GM18951 (cell line): ENCODE measurements around the gene KCNMA1.

ENCODE experiments used
- POLR2A ChIP-seq: IDR thresholded peaks from 4 replicates; pipeline ENCODE4 v1.6.1; 2011; ENCODE audit warnings: mild to moderate bottlenecking; ENCODE audit not compliant: insufficient read length, insufficient read depth; ENCODE audit errors: extremely low read depth
- in situ Hi-C: fragments of 300-500 bp; cut with MboI; formaldehyde crosslinking; loops from one replicate; pipeline ENCODE4 v1.12.0; 2022; ENCODE audit warnings: low sequenced_read_pairs, mixed read lengths, inconsistent platforms; ENCODE audit not compliant: unreplicated experiment

The KCNMA1 gene

GRCh38 chr10:77036993-77037734 is 600.4 kb downstream of the KCNMA1 start:
- in situ Hi-C loops: no loop called here
- no peak for TF ChIP-seq POLR2A

DNA sequence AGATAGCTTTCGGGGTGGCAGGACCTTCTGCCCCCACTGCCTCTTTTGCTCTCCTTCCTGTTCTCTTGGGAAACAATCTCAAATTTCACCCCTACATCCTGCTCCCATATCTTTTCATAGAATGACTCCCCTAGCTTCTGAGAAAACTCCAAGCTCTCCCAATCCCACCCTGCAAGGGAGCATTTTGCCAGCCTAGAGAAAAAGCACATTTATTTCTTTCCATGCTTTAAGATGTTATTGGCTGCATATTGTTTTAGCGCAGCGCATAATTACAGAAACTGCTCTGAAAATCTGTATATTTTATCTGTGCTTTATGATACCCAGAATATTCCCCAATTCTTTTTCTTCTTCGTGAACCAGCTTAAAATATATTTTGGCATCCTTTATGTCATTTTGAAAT is 601.3 kb downstream of the KCNMA1 start:
- no peak for TF ChIP-seq POLR2A
- in situ Hi-C loops: no loop called here

DNA sequence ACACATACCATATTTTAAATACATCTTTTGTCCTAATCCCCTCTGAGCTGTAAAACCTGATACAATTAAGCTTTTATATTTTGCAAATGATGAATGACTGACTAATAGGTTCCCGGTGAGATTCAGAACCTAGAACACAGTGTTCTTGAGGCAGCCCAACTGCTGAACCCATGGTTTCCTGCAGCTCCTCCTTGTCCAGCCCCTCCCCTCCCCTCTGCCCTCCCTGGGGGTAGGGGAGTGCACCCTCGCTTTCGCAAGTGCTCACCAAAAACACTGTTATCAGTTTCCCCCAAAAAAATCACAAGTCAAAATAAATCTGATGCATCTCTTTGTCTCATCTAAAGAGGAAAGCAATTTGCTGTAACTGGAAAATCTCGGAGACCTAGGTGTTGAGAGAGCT is 602.8 kb downstream of the KCNMA1 start:
- no peak for TF ChIP-seq POLR2A

GRCh38 chr10:77034240-77034639 is 603.4 kb downstream of the KCNMA1 start:
- no peak for TF ChIP-seq POLR2A
- in situ Hi-C loops: no loop called here

More for the DNA sequence above, 602.8 kb downstream of the KCNMA1 start:
- in situ Hi-C loops: no loop called here

GRCh38 chr10:77032188-77032570 is 605.4 kb downstream of the KCNMA1 start:
- TF ChIP-seq POLR2A: no peak
- in situ Hi-C loops: no loop called here

- no peak for TF ChIP-seq POLR2A
- in situ Hi-C loops: no loop called here
These were observed 605.9 kb downstream of the KCNMA1 start for GRCh38 chr10:77031531-77032187.

- TF ChIP-seq POLR2A: no peak
- in situ Hi-C loops: no loop called here
These were observed 606.6 kb downstream of the KCNMA1 start for GRCh38 chr10:77030974-77031373.

DNA sequence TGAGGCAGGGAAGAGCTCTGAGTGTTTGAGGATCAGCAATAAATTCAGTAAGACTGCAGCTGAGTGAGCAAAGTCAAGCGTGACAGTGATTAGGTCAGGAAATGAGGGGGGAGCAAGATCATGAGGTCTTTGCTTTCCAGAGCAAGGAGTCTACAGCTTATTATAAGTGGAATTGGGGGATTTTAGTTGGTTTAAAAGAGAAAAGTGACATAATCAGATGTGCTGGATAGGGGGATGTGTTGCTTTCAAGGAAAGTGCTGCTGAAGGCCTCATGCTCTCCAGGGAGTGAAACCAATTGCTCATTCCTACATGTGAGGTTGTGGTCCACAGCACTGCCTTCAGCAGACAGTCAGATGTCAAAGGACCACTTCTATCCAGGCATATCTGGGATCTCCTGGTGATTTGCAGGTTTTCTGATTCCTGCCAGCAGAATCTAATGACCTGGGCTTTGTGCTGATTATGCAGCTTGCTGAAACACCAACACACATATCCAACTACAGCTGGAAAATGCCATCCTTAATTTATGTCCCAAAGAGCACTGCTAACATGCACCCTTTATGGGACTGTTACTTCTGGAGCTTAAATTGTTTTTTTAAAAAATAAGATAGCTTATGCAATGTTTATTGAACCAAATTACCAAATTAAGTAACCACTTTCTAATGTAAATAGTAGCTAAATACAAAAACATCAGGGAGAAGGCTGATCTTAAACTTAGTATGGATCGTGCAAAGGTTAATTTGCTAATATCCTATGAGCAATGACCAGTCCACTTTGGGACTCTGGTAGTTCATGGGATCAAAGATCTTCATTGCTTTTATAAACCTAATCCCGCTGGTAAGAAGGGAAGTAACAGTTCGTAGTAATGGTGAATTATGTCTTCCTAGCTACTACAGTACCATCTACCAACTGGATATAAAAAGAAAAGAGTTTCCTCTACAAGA is 607.6 kb downstream of the KCNMA1 start:
- in situ Hi-C loops: no loop called here
- no peak for TF ChIP-seq POLR2A

DNA sequence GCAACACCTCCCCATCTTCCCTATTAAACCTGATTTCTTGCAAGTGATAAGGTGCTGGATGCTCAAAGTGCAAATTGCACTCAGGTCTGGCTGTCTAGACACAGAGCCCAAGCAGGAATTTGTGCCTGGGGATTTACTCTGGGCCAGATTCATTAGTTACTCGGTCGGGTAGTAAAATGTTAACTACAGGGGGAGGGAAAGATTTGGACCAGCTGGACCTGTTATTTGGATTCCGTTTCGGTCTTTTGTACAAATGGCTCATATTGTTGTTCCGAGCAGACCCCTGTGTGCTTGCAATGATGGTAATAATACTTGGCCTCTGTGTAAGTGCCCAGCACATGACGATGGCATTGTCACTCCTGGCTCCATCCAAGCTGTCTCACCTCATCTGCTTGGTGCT is 609.6 kb downstream of the KCNMA1 start:
- in situ Hi-C loops: no loop called here
- TF ChIP-seq POLR2A: no peak

- in situ Hi-C loops: no loop called here
- no peak for TF ChIP-seq POLR2A
These were observed 610.0 kb downstream of the KCNMA1 start for GRCh38 chr10:77027576-77027975.

GRCh38 chr10:77027141-77027540 is 610.5 kb downstream of the KCNMA1 start:
- in situ Hi-C loops: no loop called here
- no peak for TF ChIP-seq POLR2A

DNA sequence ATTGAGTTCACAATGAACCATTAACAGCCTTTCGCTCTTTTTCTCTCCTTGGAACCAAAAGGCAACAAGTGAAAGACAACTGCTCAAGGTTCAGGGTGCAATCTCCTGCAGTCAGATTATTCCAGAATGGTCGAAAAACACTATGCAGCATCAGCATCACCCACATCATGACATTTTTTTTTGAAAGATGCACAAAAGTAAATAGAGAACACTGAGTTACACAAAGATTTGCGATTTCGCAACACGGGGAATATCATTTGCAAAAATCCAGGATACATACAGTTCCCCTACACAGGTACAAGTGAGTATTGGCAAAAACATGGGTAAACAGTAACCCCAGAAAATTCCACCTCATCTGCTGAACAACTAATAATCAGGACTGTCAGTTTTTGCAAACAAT is 611.5 kb downstream of the KCNMA1 start:
- TF ChIP-seq POLR2A: no peak
- in situ Hi-C loops: no loop called here

DNA sequence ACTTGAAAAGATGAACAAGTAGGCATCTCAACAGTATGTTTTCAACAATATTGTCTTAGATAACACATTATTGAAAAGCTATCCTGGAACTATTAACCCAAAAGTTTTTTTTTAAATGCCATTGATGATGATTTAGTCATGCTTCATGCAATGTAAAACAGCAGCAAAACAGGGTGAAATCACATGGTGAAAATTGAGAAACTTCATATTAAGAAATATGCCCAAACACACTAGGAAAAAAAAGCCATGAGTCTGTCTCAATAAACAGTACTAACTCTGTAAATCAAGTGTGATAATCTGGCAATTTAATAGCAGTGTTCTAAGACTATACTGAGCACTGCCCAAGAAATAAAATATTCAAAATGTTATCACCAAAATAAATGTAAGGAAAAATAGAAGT is 613.1 kb downstream of the KCNMA1 start:
- in situ Hi-C loops: no loop called here
- no peak for TF ChIP-seq POLR2A
